Activated T-helper 2 cell treated with anti-CD3 and anti-CD28 coated beads, Interferon-gamma antibody, Interleukin-2, Interleukin-4, amounts not matched to agents 10 μg/mL and 5 μg/mL and 100 μg/mL, durations not matched to agents 14 hours and 24 hours and 36 hours (primary cell): Measurements from ENCODE around the gene VAC14. TPM values are rescaled to one million over a fixed set of nuclear protein-coding genes. Genes with fewer than 3 reads are reported as not detected.
"Not testable (repeated sequence)": the region's sequence is repeated elsewhere in the genome, so short reads cannot be mapped to it uniquely, and the experiment has no call there.

Experiments
- DNase-seq: peaks from one replicate; pipeline ENCODE4 v3.0.0; 2021; ENCODE audit warnings: low spot score
- H3K27ac Mint-ChIP-seq: one replicate; pipeline ENCODE4 v1.8.0; 2021; ENCODE audit warnings: mixed read lengths
- H3K27me3 Mint-ChIP-seq: one replicate; pipeline ENCODE4 v1.8.0; 2021; ENCODE audit warnings: low read depth, mixed read lengths
- H3K36me3 Mint-ChIP-seq: one replicate; pipeline ENCODE4 v1.8.0; 2021; ENCODE audit warnings: low read depth, mixed read lengths
- H3K4me1 Mint-ChIP-seq: one replicate; pipeline ENCODE4 v1.8.0; 2021; ENCODE audit warnings: low read depth, mixed read lengths
- H3K4me3 Mint-ChIP-seq: one replicate; pipeline ENCODE4 v1.8.0; 2021; ENCODE audit warnings: low read depth, mild to moderate bottlenecking, moderate library complexity, mixed read lengths
- H3K9me3 Mint-ChIP-seq: one replicate; pipeline ENCODE4 v1.8.0; 2021; ENCODE audit warnings: mixed read lengths
- intact Hi-C: fragments of 100-400 bp; cut with micrococcal nuclease; formaldehyde crosslinking; loops from one replicate; pipeline ENCODE4 v1.15.1; 2023
- total RNA-seq: library from RNA; stranded (reverse); gene quantifications from 2 replicates; pipeline ENCODE4 v1.2.3, GENCODE V29; 2022

The VAC14 gene
- total RNA-seq, 1 donor from 2014 or later = 34.8 TPM

- Mint-ChIP-seq H3K36me3 (peaks cover 32% of the 10 kb centered on the region), H3K4me1 (peaks cover 38% of the 10 kb centered on the region)
- intact Hi-C loops, H3K4me3 Mint-ChIP-seq, H3K9me3 Mint-ChIP-seq, DNase-seq, H3K27ac Mint-ChIP-seq, H3K27me3 Mint-ChIP-seq: not testable (repeated sequence)
Measured at GRCh38 chr16:70742967-70743366, 58.0 kb downstream of the VAC14 start.

- intact Hi-C loops = no loop called here
- H3K36me3 Mint-ChIP-seq = peaks cover 35% of the 10 kb centered on the region
- no peak for DNase-seq
- no peaks in the 10 kb centered on the region for H3K9me3 Mint-ChIP-seq
- no peaks in the 10 kb centered on the region for H3K27me3 Mint-ChIP-seq
- H3K4me1 Mint-ChIP-seq = peaks cover 41% of the 10 kb centered on the region
- no peak overlapping the region for H3K4me3 Mint-ChIP-seq
- no peak overlapping the region for H3K27ac Mint-ChIP-seq
Measured at GRCh38 chr16:70741783-70742125, 59.2 kb downstream of the VAC14 start.

- intact Hi-C loops = no loop called here
- no peak for DNase-seq
- Mint-ChIP-seq H3K9me3 (no peaks in the 10 kb centered on the region), H3K27me3 (no peaks in the 10 kb centered on the region), H3K4me3 (no peak overlapping the region), H3K36me3 (peaks cover 35% of the 10 kb centered on the region), H3K27ac (peak overlapping the region; percentile 47), H3K4me1 (peaks cover 40% of the 10 kb centered on the region)
Measured at GRCh38 chr16:70740914-70741782, 59.8 kb downstream of the VAC14 start.

GRCh38 chr16:70740174-70740913, 60.6 kb downstream of the VAC14 start:
- Mint-ChIP-seq H3K4me1 (peaks cover 42% of the 10 kb centered on the region), H3K36me3 (peaks cover 35% of the 10 kb centered on the region), H3K4me3 (no peak overlapping the region), H3K27me3 (no peaks in the 10 kb centered on the region), H3K27ac (peak overlapping the region; percentile 49), H3K9me3 (no peaks in the 10 kb centered on the region)
- DNase-seq = no peak
- intact Hi-C loops = no loop called here

- intact Hi-C loops = loop anchor here (10.0 kb wide), 1 partner anchor 215 kb away; the partner anchor contains the start of genes COG4 and SF3B3
- DNase-seq = no peak
- peak overlapping the region; percentile 86 for H3K27ac Mint-ChIP-seq
- H3K36me3 Mint-ChIP-seq = peaks cover 35% of the 10 kb centered on the region
- H3K9me3 Mint-ChIP-seq = no peaks in the 10 kb centered on the region
- H3K27me3 Mint-ChIP-seq = no peaks in the 10 kb centered on the region
- H3K4me3 Mint-ChIP-seq = no peak overlapping the region
- peaks cover 45% of the 10 kb centered on the region for H3K4me1 Mint-ChIP-seq
Measured at GRCh38 chr16:70739389-70739788, 61.6 kb downstream of the VAC14 start.

GRCh38 chr16:70738083-70738977, 62.6 kb downstream of the VAC14 start:
- H3K27me3 Mint-ChIP-seq = no peaks in the 10 kb centered on the region
- intact Hi-C loops = loop anchor here (10.0 kb wide), 1 partner anchor 214 kb away; the partner anchor contains the start of genes COG4 and SF3B3
- peak overlapping the region; percentile 96 for H3K27ac Mint-ChIP-seq
- peaks cover 27% of the 10 kb centered on the region for H3K36me3 Mint-ChIP-seq
- peak overlapping the region; percentile 62 for H3K4me3 Mint-ChIP-seq
- H3K4me1 Mint-ChIP-seq = peaks cover 46% of the 10 kb centered on the region
- no peaks in the 10 kb centered on the region for H3K9me3 Mint-ChIP-seq
- peak; percentile 18 for DNase-seq

GRCh38 chr16:70737377-70738082, 63.4 kb downstream of the VAC14 start:
- Mint-ChIP-seq H3K4me3 (peak overlapping the region; percentile 62), H3K36me3 (peaks cover 19% of the 10 kb centered on the region), H3K4me1 (peaks cover 46% of the 10 kb centered on the region), H3K27me3 (no peaks in the 10 kb centered on the region), H3K9me3 (no peaks in the 10 kb centered on the region), H3K27ac (peak overlapping the region; percentile 96)
- DNase-seq = peak; percentile 78
- intact Hi-C loops = loop anchor here (1.0 to 10.0 kb wide), 2 partner anchors 34 to 213 kb away; partner anchors contain the start of genes COG4 and SF3B3

GRCh38 chr16:70736465-70737376, 64.2 kb downstream of the VAC14 start:
- DNase-seq = no peak
- peak overlapping the region; percentile 96 for H3K27ac Mint-ChIP-seq
- peaks cover 46% of the 10 kb centered on the region for H3K4me1 Mint-ChIP-seq

GRCh38 chr16:70735141-70735979, 65.6 kb downstream of the VAC14 start:
- DNase-seq = no peak
- no peak overlapping the region for H3K27ac Mint-ChIP-seq
- intact Hi-C loops = loop anchor here (10.0 kb wide), 1 partner anchor 211 kb away; the partner anchor contains the start of genes COG4 and SF3B3
- no peak overlapping the region for H3K4me3 Mint-ChIP-seq
- H3K36me3 Mint-ChIP-seq = peaks cover 19% of the 10 kb centered on the region
- peaks cover 38% of the 10 kb centered on the region for H3K4me1 Mint-ChIP-seq
- no peaks in the 10 kb centered on the region for H3K27me3 Mint-ChIP-seq
- H3K9me3 Mint-ChIP-seq = no peaks in the 10 kb centered on the region

More at GRCh38 chr16:70736465-70737376, 64.2 kb downstream of the VAC14 start:
- H3K36me3 Mint-ChIP-seq = peaks cover 18% of the 10 kb centered on the region
- no peaks in the 10 kb centered on the region for H3K27me3 Mint-ChIP-seq
- intact Hi-C loops = loop anchor here (1.0 to 10.0 kb wide), 2 partner anchors 35 to 212 kb away; partner anchors contain the start of genes COG4 and SF3B3
- H3K9me3 Mint-ChIP-seq = no peaks in the 10 kb centered on the region
- H3K4me3 Mint-ChIP-seq = peak overlapping the region; percentile 24

- no peak for DNase-seq
- H3K4me3 Mint-ChIP-seq = no peak overlapping the region
- H3K36me3 Mint-ChIP-seq = peaks cover 26% of the 10 kb centered on the region
- peak overlapping the region; percentile 5 for H3K27ac Mint-ChIP-seq
- peaks cover 37% of the 10 kb centered on the region for H3K4me1 Mint-ChIP-seq
- intact Hi-C loops = loop anchor here (10.0 kb wide), 1 partner anchor 210 kb away; the partner anchor contains the start of genes COG4 and SF3B3
- H3K9me3 Mint-ChIP-seq = no peaks in the 10 kb centered on the region
- no peaks in the 10 kb centered on the region for H3K27me3 Mint-ChIP-seq
Measured at GRCh38 chr16:70734522-70735095, 66.3 kb downstream of the VAC14 start.
